IMR-90 (cell line): ENCODE measurements around the gene HPSE2.

Source experiments
- POLR2A ChIP-seq: IDR thresholded peaks from 2 replicates; pipeline ENCODE4 v1.6.1; 2012; ENCODE audit warnings: mild to moderate bottlenecking, low read depth, low read length
- TF ChIP-seq, protein P1 (sequence below): conservative IDR thresholded peaks from 2 replicates; pipeline ENCODE4 v1.5.1; 2012; ENCODE audit warnings: mild to moderate bottlenecking, low read depth, low read length, improper control_type of control experiment

DNA sequence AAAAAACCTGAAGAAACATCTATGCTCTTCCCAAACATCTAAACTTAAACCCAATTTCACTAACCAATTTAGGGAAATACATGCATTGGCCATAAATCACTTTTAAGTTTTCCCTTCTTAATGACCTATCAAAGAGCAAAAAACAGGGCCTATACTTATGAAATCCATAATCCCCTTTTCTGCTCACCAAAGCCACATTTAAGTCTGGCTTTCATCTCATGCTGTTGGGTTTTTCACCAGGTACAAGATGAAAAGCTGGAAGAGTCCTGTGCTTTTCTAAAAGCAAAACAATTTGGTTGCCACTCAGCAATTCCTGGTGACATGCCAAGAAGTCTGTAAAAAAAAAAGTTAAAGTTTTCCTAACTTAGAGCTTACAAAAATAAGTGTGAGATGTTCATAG, 92.6 kb downstream of the HPSE2 start:
- TF ChIP-seq, protein P1, sequence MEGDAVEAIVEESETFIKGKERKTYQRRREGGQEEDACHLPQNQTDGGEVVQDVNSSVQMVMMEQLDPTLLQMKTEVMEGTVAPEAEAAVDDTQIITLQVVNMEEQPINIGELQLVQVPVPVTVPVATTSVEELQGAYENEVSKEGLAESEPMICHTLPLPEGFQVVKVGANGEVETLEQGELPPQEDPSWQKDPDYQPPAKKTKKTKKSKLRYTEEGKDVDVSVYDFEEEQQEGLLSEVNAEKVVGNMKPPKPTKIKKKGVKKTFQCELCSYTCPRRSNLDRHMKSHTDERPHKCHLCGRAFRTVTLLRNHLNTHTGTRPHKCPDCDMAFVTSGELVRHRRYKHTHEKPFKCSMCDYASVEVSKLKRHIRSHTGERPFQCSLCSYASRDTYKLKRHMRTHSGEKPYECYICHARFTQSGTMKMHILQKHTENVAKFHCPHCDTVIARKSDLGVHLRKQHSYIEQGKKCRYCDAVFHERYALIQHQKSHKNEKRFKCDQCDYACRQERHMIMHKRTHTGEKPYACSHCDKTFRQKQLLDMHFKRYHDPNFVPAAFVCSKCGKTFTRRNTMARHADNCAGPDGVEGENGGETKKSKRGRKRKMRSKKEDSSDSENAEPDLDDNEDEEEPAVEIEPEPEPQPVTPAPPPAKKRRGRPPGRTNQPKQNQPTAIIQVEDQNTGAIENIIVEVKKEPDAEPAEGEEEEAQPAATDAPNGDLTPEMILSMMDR = no peak
- TF ChIP-seq POLR2A = no peak
